GM19035 (cell line): ENCODE measurements around the gene YBX2.
"Not testable (repeated sequence)": the region's sequence is repeated elsewhere in the genome, so short reads cannot be mapped to it uniquely, and the experiment has no call there.

Experiments
- ATAC-seq: cut with Tn5 transposase; IDR thresholded peaks from one replicate; pipeline ENCODE4 v1.9.1; 2021; ENCODE audit not compliant: unreplicated experiment

YBX2 gene

DNA sequence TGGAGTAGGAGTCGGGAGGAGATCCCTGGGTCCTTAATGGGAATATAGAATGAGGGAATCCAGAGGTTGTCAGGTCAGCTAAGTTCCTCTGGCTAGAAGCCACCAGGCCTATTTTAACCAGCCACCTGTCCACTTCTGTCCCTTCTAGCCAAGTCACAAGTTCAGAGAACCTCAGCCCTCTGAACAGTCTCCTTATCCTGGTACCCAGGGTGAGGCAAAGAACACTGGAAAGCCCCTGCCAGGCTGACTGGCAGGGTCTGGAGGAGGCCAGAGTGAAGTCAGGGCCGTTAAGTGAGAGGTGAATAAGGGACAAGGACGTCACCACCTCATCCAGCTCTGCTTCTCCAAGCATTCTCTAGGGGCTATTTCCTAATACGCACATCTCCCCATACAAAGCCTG, 45.6 kb downstream of the YBX2 start:
- ATAC-seq, result no peak

DNA sequence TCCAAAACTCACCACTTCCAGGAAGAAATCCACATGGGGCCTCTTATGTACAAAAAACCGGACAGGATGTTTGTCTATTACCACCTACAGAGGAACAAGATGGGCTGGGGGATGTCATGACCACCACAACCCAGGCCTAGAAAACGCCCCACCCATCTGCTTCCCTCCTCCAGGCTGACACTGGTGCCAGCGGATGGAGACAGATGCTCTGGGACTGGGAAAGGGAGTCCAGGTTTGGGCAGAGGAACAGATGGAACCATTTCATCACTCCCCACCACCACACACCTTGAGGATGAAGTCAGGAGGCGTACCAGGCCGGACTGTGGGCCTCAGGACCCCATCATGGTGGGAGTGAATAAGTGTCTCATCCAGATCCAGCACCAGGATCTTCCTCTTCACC, 47.7 kb downstream of the YBX2 start:
- no peak for ATAC-seq

GRCh38 chr17:7243838-7244237, 50.6 kb downstream of the YBX2 start:
- not testable (repeated sequence) for ATAC-seq

- no peak for ATAC-seq
Measured at GRCh38 chr17:7243453-7243729, 51.0 kb downstream of the YBX2 start.

DNA sequence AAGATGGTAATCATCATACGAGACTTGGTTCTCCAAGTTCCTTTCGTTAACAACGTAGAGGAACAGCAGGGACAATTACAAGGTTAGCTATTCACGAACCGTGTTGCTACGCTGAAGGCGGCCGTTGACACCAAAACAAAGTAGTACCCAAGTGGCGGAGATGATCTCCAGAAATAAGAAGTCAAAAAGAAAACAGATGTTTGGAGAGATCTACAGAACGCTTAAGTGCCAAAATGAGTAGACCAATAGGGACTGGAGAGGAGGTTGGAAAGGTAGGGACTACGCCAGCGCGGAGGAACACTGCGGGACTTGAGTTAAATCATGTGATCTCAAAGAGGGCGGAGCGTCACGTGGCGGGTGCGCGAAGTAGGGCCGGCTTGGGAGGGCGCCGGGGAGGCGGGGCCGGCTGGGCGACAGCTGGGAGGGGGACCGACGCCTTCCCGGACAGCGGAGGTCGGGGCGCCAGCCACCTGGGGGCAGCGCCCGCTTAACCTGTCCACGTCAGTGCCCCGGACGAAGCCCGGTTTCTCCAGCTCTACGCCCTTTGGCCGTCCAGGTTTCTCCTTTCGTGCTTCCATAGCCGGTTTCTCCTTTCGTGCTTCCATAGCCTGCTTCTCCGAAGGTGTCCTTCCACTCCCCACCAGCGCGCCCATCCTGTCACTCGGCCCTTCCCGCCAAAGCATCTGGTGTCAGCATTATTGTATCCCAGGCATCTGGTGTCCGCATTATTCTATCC, 51.6 kb downstream of the YBX2 start:
- peak; percentile 44 for ATAC-seq

DNA sequence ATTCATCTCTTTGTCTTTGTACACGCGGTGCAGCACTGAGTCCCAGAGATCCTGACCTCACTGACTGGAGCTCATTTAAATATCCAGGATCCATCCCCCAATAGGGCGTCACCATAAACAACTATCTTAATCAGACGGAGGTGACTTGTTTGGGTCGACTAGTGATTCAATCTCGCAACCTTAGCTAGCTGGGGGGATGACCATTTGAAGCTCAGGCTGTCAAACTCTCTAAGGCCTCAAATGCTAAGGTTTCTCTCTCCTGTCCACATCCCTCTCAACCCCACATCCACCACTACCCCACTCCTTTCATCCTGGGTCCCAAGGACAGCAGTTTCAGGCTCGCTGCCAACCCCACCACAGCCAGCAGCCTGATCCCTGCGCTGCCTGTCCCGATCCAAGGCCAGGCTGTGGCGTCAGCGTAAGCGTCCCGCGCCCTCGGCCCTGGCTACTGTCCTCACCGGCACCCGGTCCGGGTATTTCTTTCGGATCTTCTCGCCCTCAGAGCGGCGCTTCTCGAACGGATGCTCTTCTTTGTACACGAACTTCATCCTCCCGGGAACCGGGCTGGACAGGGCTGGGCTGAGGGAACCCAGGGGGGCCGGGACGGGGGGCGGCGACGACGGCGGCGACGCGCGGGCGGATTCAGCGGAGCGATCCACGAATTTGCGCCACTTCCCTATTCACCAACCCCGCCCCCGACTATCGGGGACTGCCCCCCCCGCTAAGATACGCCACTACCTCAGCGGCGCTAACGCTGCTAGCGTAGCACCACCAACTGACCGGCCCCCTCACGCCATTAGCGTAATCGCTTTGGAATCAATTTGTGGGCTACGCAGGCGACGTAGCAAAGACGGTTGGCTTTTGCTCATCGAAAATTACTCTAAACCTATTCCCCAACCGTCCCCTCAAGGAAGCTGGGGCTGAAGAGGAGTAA, 52.4 kb downstream of the YBX2 start, which contains the start of gene GABARAP:
TSS of gene GABARAP (minus strand) at position 667 of the 934 bp plus-strand sequence. CDS start at position 548, 119 bp downstream.
- peak; percentile 43 for ATAC-seq

GRCh38 chr17:7241090-7241733, 53.2 kb downstream of the YBX2 start:
- ATAC-seq, result no peak

GRCh38 chr17:7240375-7240774, 54.1 kb downstream of the YBX2 start:
- ATAC-seq, result no peak

GRCh38 chr17:7239091-7240027, 55.1 kb downstream of the YBX2 start, which contains the start of gene PHF23:
PHF23 (minus strand) TSS chr17:7239457; CDS start chr17:7239279, 178 bp downstream.
- peak; percentile 57 for ATAC-seq

- no peak for ATAC-seq
Measured at GRCh38 chr17:7238420-7239090, 55.9 kb downstream of the YBX2 start.
